GM10847 (cell line): Measurements from ENCODE around the gene ITSN2.

Source experiments
- POLR2A ChIP-seq: IDR thresholded peaks from 2 replicates; pipeline ENCODE4 v1.6.1; 2011; ENCODE audit not compliant: insufficient read length; ENCODE audit errors: extremely low read depth

Gene ITSN2

GRCh38 chr2:24301599-24301998 lies 58.7 kb downstream of the ITSN2 start:
- no peak for TF ChIP-seq POLR2A

- no peak for TF ChIP-seq POLR2A
Observed at GRCh38 chr2:24297663-24298062, 62.7 kb downstream of the ITSN2 start.

- TF ChIP-seq POLR2A: no peak
Observed at GRCh38 chr2:24287171-24287570, 73.2 kb downstream of the ITSN2 start.

GRCh38 chr2:24285484-24286152 lies 74.7 kb downstream of the ITSN2 start:
- no peak for TF ChIP-seq POLR2A

GRCh38 chr2:24280645-24281044 lies 79.7 kb downstream of the ITSN2 start:
- no peak for TF ChIP-seq POLR2A

GRCh38 chr2:24280161-24280560 lies 80.2 kb downstream of the ITSN2 start:
- TF ChIP-seq POLR2A: no peak

- TF ChIP-seq POLR2A: no peak
Observed at GRCh38 chr2:24276349-24276899, 83.9 kb downstream of the ITSN2 start.

- no peak for TF ChIP-seq POLR2A
Observed at GRCh38 chr2:24274809-24275208, 85.5 kb downstream of the ITSN2 start.

GRCh38 chr2:24273598-24273997 lies 86.7 kb downstream of the ITSN2 start:
- no peak for TF ChIP-seq POLR2A

GRCh38 chr2:24272907-24273306 lies 87.4 kb downstream of the ITSN2 start:
- no peak for TF ChIP-seq POLR2A

GRCh38 chr2:24272161-24272802 lies 88.1 kb downstream of the ITSN2 start:
- TF ChIP-seq POLR2A: no peak

GRCh38 chr2:24269265-24269664 lies 91.1 kb downstream of the ITSN2 start:
- TF ChIP-seq POLR2A: no peak

GRCh38 chr2:24265212-24265611 lies 95.1 kb downstream of the ITSN2 start:
- no peak for TF ChIP-seq POLR2A

- TF ChIP-seq POLR2A: no peak
Observed at GRCh38 chr2:24262421-24262970, 97.8 kb downstream of the ITSN2 start.

- no peak for TF ChIP-seq POLR2A
Observed at GRCh38 chr2:24261441-24261840, 98.9 kb downstream of the ITSN2 start.

GRCh38 chr2:24259316-24259715 lies 101.0 kb downstream of the ITSN2 start:
- TF ChIP-seq POLR2A: no peak
